Measurements from ENCODE around the gene EIF3I. TPM values are rescaled to one million over a fixed set of nuclear protein-coding genes. Genes with fewer than 3 reads are reported as not detected.

EIF3I gene
- total and polyA plus RNA-seq, 2 donors (not counting 1 experiment from before 2014, with no cell fraction given): 277 to 492 TPM

GRCh38 chr1:32180186-32181060 lies 41.8 kb upstream of the EIF3I start:
- peaks cover 11% of the 10 kb centered on the region for H3K4me1 ChIP-seq (ENCODE audit: control insufficient read depth, extremely low read depth, insufficient read depth, low read length)
- H3K9ac ChIP-seq (ENCODE audit: insufficient read depth, low read length): peak overlapping the region; percentile 68
- H3K4me2 ChIP-seq (ENCODE audit: extremely low read depth, insufficient read depth, low read length): peak overlapping the region; percentile 99
- H3K27me3 ChIP-seq (ENCODE audit: control insufficient read depth, insufficient read depth, low read length): no peaks in the 10 kb centered on the region
- H3K79me2 ChIP-seq (ENCODE audit: control insufficient read depth, insufficient read depth, low read length): peaks cover 47% of the 10 kb centered on the region
- TF ChIP-seq CTCF (conservative IDR thresholded peaks at IDR 0.05 in 1 of 2, IDR thresholded peaks at IDR 0.05 in 1 of 2; ENCODE audit: low read depth in 1 of 2, low read length in 2 of 2) (no peak), EZH2 (IDR thresholded peaks at IDR 0.05; ENCODE audit: low read length, missing control alignments) (no peak)
- H3K27ac ChIP-seq (ENCODE audit: insufficient read depth, low read length): peak overlapping the region; percentile 96
- H3K9me3 ChIP-seq (ENCODE audit: control insufficient read depth, insufficient read depth, low read depth, low read length): no peaks in the 10 kb centered on the region
- H3K36me3 ChIP-seq (ENCODE audit: control insufficient read depth, insufficient read depth, low read length): peaks cover 14% of the 10 kb centered on the region
- no peaks in the 10 kb centered on the region for H4K20me1 ChIP-seq (ENCODE audit: control insufficient read depth, extremely low read depth, insufficient read depth, low read length)
- no peak overlapping the region for H2AFZ ChIP-seq (ENCODE audit: low read length)
- peak overlapping the region; percentile 42 to 86 (median 70) for H3K4me3 ChIP-seq (replicated peaks in 1 of 4; ENCODE audit: control extremely low read depth in 1 of 4, insufficient read depth in 1 of 4, low read depth in 3 of 4, low read length in 4 of 4)
- DNase-seq (ENCODE audit: low read depth in 2 of 2): peak; percentile 50 to 52

GRCh38 chr1:32181065-32181464 lies 41.1 kb upstream of the EIF3I start:
- H3K27me3 ChIP-seq (ENCODE audit: control insufficient read depth, insufficient read depth, low read length): no peaks in the 10 kb centered on the region
- H3K4me2 ChIP-seq (ENCODE audit: extremely low read depth, insufficient read depth, low read length): peak overlapping the region; percentile 99
- peak overlapping the region; percentile 96 for H3K27ac ChIP-seq (ENCODE audit: insufficient read depth, low read length)
- no peak for DNase-seq (ENCODE audit: low read depth in 2 of 2)
- peaks cover 11% of the 10 kb centered on the region for H3K4me1 ChIP-seq (ENCODE audit: control insufficient read depth, extremely low read depth, insufficient read depth, low read length)
- peaks cover 15% of the 10 kb centered on the region for H3K36me3 ChIP-seq (ENCODE audit: control insufficient read depth, insufficient read depth, low read length)
- H3K79me2 ChIP-seq (ENCODE audit: control insufficient read depth, insufficient read depth, low read length): peaks cover 52% of the 10 kb centered on the region
- peak overlapping the region; percentile 36 for H3K9ac ChIP-seq (ENCODE audit: insufficient read depth, low read length)
- no peak for TF ChIP-seq CTCF (conservative IDR thresholded peaks at IDR 0.05 in 1 of 2, IDR thresholded peaks at IDR 0.05 in 1 of 2; ENCODE audit: low read depth in 1 of 2, low read length in 2 of 2)
- TF ChIP-seq EZH2 (IDR thresholded peaks at IDR 0.05; ENCODE audit: low read length, missing control alignments): no peak
- H3K9me3 ChIP-seq (ENCODE audit: control insufficient read depth, insufficient read depth, low read depth, low read length): no peaks in the 10 kb centered on the region
- H3K4me3 ChIP-seq (replicated peaks in 1 of 4; ENCODE audit: control extremely low read depth in 1 of 4, insufficient read depth in 1 of 4, low read depth in 3 of 4, low read length in 4 of 4): peak overlapping the region; percentile 42 to 86 (median 70)
- peaks cover 3% of the 10 kb centered on the region for H4K20me1 ChIP-seq (ENCODE audit: control insufficient read depth, extremely low read depth, insufficient read depth, low read length)
- no peak overlapping the region for H2AFZ ChIP-seq (ENCODE audit: low read length)

DNA sequence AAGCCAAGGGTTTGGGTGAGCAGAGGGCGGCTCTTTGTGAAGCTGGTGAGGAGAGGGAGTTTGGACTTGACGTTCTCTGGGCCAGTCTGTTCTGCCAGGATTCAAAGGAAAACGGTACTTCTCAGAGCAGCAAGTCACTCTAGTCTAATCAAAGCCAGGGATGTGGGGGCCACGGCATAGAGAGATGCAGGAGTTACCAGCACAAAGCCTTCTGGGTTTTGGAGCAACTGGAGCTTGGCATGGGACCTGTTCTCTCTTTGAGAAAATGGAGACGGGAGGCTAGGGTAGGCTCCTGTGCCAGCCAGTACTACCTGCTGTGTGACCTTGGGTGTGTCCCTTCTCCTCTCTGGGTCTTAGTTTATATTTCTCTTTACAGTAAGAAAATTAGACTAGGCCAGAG lies 40.6 kb upstream of the EIF3I start:
- no peak for TF ChIP-seq EZH2 (IDR thresholded peaks at IDR 0.05; ENCODE audit: low read length, missing control alignments)
- TF ChIP-seq CTCF (conservative IDR thresholded peaks at IDR 0.05 in 1 of 2, IDR thresholded peaks at IDR 0.05 in 1 of 2; ENCODE audit: low read depth in 1 of 2, low read length in 2 of 2): no peak
- peaks cover 19% of the 10 kb centered on the region for H3K36me3 ChIP-seq (ENCODE audit: control insufficient read depth, insufficient read depth, low read length)
- peak overlapping the region; percentile 42 to 86 (median 70) for H3K4me3 ChIP-seq (replicated peaks in 1 of 4; ENCODE audit: control extremely low read depth in 1 of 4, insufficient read depth in 1 of 4, low read depth in 3 of 4, low read length in 4 of 4)
- peaks cover 11% of the 10 kb centered on the region for H3K4me1 ChIP-seq (ENCODE audit: control insufficient read depth, extremely low read depth, insufficient read depth, low read length)
- no peaks in the 10 kb centered on the region for H3K9me3 ChIP-seq (ENCODE audit: control insufficient read depth, insufficient read depth, low read depth, low read length)
- DNase-seq (ENCODE audit: low read depth in 2 of 2): no peak
- peak overlapping the region; percentile 36 for H3K9ac ChIP-seq (ENCODE audit: insufficient read depth, low read length)
- H3K79me2 ChIP-seq (ENCODE audit: control insufficient read depth, insufficient read depth, low read length): peaks cover 57% of the 10 kb centered on the region
- H3K27ac ChIP-seq (ENCODE audit: insufficient read depth, low read length): peak overlapping the region; percentile 96
- no peak overlapping the region for H2AFZ ChIP-seq (ENCODE audit: low read length)
- H4K20me1 ChIP-seq (ENCODE audit: control insufficient read depth, extremely low read depth, insufficient read depth, low read length): peaks cover 3% of the 10 kb centered on the region
- no peaks in the 10 kb centered on the region for H3K27me3 ChIP-seq (ENCODE audit: control insufficient read depth, insufficient read depth, low read length)
- H3K4me2 ChIP-seq (ENCODE audit: extremely low read depth, insufficient read depth, low read length): peak overlapping the region; percentile 99
